Measurements from ENCODE around the gene MCC.

Gene MCC

GRCh38 chr5:113232667-113233066, 255.6 kb downstream of the MCC start:
- no peak for DNase-seq (ENCODE audit: low spot score)
- TF ChIP-seq, protein P1, sequence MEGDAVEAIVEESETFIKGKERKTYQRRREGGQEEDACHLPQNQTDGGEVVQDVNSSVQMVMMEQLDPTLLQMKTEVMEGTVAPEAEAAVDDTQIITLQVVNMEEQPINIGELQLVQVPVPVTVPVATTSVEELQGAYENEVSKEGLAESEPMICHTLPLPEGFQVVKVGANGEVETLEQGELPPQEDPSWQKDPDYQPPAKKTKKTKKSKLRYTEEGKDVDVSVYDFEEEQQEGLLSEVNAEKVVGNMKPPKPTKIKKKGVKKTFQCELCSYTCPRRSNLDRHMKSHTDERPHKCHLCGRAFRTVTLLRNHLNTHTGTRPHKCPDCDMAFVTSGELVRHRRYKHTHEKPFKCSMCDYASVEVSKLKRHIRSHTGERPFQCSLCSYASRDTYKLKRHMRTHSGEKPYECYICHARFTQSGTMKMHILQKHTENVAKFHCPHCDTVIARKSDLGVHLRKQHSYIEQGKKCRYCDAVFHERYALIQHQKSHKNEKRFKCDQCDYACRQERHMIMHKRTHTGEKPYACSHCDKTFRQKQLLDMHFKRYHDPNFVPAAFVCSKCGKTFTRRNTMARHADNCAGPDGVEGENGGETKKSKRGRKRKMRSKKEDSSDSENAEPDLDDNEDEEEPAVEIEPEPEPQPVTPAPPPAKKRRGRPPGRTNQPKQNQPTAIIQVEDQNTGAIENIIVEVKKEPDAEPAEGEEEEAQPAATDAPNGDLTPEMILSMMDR (conservative IDR thresholded peaks at IDR 0.05; ENCODE audit: low read depth) = no peak
- ChIA-PET CTCF (interaction anchor here (0.6 kb wide), 1 partner anchor 193 kb away, joined by 6 read pairs; no protein-coding TSS in a partner anchor), POLR2A (ENCODE audit: low non-redundant PET) (no interaction called here)
- H3K27ac ChIP-seq = no peak overlapping the region

DNA sequence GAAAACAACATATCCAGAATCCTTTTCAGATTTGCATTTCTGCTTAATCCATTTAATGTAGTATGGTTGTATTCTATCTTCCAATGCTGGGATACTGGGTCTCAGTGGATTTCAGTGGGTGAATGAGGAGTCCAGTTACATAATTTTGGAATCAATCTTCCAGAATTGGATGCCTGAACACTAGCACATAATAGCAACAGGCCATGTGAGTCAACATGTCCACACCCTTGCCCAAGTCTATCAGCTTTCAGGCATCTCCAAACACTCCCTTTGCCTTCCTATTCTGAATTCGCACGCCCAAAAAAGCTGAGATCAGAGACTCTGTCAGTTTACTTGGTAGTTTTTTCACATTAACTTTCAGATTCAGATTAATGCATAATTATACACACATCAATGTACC, 256.0 kb downstream of the MCC start:
- TF ChIP-seq, protein P1 (conservative IDR thresholded peaks at IDR 0.05; ENCODE audit: low read depth) = no peak
- no peak overlapping the region for H3K27ac ChIP-seq
- peak; percentile 63 for DNase-seq (ENCODE audit: low spot score)
- POLR2A ChIA-PET (ENCODE audit: low non-redundant PET) = no interaction called here
- CTCF ChIA-PET = interaction anchor here (1.0 kb wide), 1 partner anchor 10 kb away, joined by 4 read pairs; no protein-coding TSS in a partner anchor

DNA sequence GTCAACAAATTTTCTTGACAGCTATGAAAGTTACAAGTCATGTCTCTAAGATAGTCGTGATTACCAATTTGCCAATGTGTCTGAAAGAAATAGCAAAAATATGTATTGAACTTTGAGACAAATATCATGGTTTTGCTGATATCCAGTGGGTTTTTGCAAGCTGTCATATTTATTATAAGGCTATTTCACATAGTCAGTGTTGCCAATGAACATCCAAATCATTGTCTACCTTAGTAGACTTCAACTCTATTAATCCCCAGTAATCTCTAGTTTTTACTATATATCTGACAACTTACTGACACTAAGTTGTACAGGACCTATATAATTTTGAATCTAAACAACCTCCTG, 256.6 kb downstream of the MCC start:
- no peak for DNase-seq (ENCODE audit: low spot score)
- ChIA-PET POLR2A (ENCODE audit: low non-redundant PET) (no interaction called here), CTCF (interaction anchor here (1.0 kb wide), 1 partner anchor 11 kb away, joined by 4 read pairs; no protein-coding TSS in a partner anchor)
- TF ChIP-seq, protein P1 (conservative IDR thresholded peaks at IDR 0.05; ENCODE audit: low read depth) = no peak
- H3K27ac ChIP-seq = no peak overlapping the region

DNA sequence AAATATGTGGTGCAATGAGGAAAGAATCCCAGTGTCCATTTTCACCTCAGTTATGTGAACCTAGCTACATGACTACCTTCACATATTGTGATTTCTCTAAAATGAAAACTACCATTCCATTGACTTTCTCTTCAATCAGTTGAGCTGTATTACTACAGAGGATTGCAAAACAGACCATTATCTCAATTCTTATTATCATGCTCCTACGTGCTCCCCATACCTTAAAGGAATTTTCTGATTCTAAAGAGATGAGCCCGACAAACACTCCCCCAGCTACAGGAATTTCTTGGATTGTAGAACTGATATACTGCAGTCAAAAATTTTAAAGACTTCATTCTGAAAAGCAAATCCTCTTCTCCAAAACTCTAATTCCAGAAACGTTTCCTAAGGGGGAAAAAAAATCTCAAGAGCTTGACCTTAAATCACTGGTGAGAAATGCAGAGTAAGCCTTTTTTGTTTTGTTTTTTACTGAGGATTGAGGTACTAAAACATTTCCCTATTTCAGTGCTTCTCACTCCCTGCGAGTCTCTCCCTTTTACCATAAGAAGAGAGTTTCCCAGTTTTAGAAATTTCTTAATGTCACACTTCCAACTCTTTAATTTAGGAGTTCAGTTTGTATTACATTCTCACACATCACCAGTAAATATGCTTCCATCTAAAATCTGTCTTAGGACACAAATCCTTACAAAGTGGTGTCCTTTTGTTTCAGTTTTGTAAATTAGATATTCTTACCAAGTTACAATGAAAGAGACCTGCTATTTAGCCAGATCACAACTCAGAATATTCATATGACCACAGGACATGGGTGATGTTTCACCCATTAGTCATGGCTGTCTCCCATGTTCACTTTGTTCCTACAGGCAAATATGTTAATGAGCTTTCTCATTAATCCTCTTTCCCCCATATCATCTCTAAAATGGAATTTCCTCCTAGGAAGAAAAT, 257.3 kb downstream of the MCC start:
- no peak overlapping the region for H3K27ac ChIP-seq
- TF ChIP-seq, protein P1 (conservative IDR thresholded peaks at IDR 0.05; ENCODE audit: low read depth) = no peak
- CTCF ChIA-PET = interaction anchor here (0.6 to 1.0 kb wide), 2 partner anchors 11 to 39 kb away, joined by 3 to 4 read pairs; no protein-coding TSS in a partner anchor
- POLR2A ChIA-PET (ENCODE audit: low non-redundant PET) = no interaction called here
- DNase-seq (ENCODE audit: low spot score) = peak; percentile 73

- ChIA-PET POLR2A (ENCODE audit: low non-redundant PET) (no interaction called here), CTCF (interaction anchor here (0.7 kb wide), 1 partner anchor 52 kb away, joined by 3 read pairs; no protein-coding TSS in a partner anchor)
- TF ChIP-seq, protein P1 (conservative IDR thresholded peaks at IDR 0.05; ENCODE audit: low read depth) = no peak
- no peak for DNase-seq (ENCODE audit: low spot score)
- H3K27ac ChIP-seq = no peak overlapping the region
Observed at GRCh38 chr5:113227798-113228197, 260.5 kb downstream of the MCC start.

GRCh38 chr5:113226116-113226736, 262.0 kb downstream of the MCC start:
- H3K27ac ChIP-seq = no peak overlapping the region
- TF ChIP-seq, protein P1 (conservative IDR thresholded peaks at IDR 0.05; ENCODE audit: low read depth) = no peak
- CTCF ChIA-PET = no interaction called here
- POLR2A ChIA-PET (ENCODE audit: low non-redundant PET) = no interaction called here
- no peak for DNase-seq (ENCODE audit: low spot score)
